Breast epithelium (tissue), 4 donors: ENCODE measurements around the gene TGFA. TPM values are rescaled to one million over a fixed set of nuclear protein-coding genes. Genes with fewer than 3 reads are reported as not detected.

Experiments
- DNase-seq, 2 donors: peaks; one replicate each; pipeline ENCODE4 v3.0.0-alpha.2; 2019; ENCODE audit warnings: low spot score in 2 of 2
- H3K27ac ChIP-seq, 2 donors: fragments of 200-600 bp; sonication (generic) in 1 of 2; one replicate each; pipeline ENCODE4 v1.5.1; 2016 to 2019; ENCODE audit warnings: mild to moderate bottlenecking in 1 of 2
- H3K27me3 ChIP-seq, 2 donors: fragments of 200-600 bp; sonication (generic) in 1 of 2; one replicate each; pipeline versions ENCODE4 v1.5.1 to v1.6.0; 2017 to 2019; ENCODE audit warnings: control low read depth in 1 of 2, mild to moderate bottlenecking in 1 of 2
- H3K36me3 ChIP-seq: fragments of 200-600 bp; one replicate; pipeline ENCODE4 v1.5.1; 2019
- H3K4me1 ChIP-seq, 2 donors: fragments of 200-600 bp; sonication (generic); one replicate each; pipeline ENCODE4 v1.5.1; 2016 to 2019; ENCODE audit warnings: control low read depth in 1 of 2
- H3K4me3 ChIP-seq, 3 donors: fragments of 200-600 bp; sonication (generic); 1 replicate in 2 of 3; 2 replicates in 1 of 3; pipeline ENCODE4 v1.5.1; 2016 to 2019; ENCODE audit warnings: mild to moderate bottlenecking in 3 of 3, moderate library complexity in 2 of 3
- H3K9me3 ChIP-seq, 2 donors: fragments of 200-600 bp; sonication (generic) in 1 of 2; one replicate each; pipeline ENCODE4 v1.5.1; 2016 to 2019; ENCODE audit warnings: control low read depth in 1 of 2
- CTCF ChIP-seq, 3 donors: fragments of 450-650 bp; IDR thresholded peaks; one replicate each; pipeline ENCODE4 v1.5.1; 2016 to 2017; ENCODE audit warnings: antibody characterized with exemption in 3 of 3, mild to moderate bottlenecking in 3 of 3, moderate library complexity in 3 of 3
- POLR2A ChIP-seq: fragments of 450-650 bp; IDR thresholded peaks from one replicate; pipeline ENCODE4 v1.6.1; 2016; ENCODE audit warnings: antibody characterized with exemption, mild to moderate bottlenecking, moderate library complexity
- POLR2AphosphoS5 ChIP-seq, 3 donors: sonication (generic); formaldehyde crosslinking; IDR thresholded peaks; one replicate each; pipeline ENCODE4 v1.6.1; 2017; ENCODE audit warnings: antibody characterized with exemption in 3 of 3
- intact Hi-C: fragments of 100-400 bp; cut with DNase I; formaldehyde crosslinking; loops from one replicate; pipeline ENCODE4 v1.15.1; 2023; ENCODE audit warnings: low total_unique reads
- total RNA-seq, 3 donors: library from RNA; depleted of rRNA; stranded (reverse); fragments of >200 nt; gene quantifications; one replicate each; pipeline ENCODE4 v1.1.0, GENCODE V29; 2016

TGFA gene
- total RNA-seq, 3 donors from 2014 or later: 1.1 to 16.1 (median 4.9) TPM

DNA sequence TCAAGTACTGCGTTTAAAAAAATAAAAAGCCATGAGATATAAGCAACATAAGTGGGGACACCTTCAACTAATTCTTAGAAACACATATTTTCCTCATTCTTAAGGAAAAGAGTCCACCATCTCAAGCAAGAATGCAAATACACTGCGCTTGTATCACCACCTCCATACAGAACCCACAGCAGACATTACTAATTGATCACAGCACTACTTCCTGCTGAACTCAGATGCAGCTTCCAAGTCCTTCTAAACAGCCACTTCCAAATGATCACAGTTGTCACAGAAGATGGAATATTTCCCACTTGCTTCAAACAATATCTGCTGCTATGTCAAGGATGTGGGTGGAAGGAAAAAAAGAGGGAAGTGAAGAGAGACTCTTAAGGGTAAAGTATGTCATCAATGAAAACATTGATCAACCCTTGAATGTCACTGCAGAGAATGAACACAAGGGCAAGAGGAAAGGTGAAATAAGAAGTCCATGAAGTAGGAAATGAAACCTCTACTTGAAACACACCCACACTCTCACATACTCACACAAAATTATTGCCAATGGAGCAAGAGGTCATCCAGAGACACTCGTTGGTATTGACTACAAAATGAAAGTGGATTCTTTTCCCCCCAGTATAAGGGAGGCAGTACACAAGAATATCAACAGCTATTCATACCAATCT, 22.1 kb downstream of the TGFA start:
- Histone ChIP-seq H3K27ac (no peak overlapping the region), H3K27me3 (no peaks in the 10 kb centered on the region), H3K4me3 (no peak overlapping the region), H3K9me3 (peaks cover 0 to 3% of the 10 kb centered on the region in 2 donors), H3K4me1 (no peaks in the 10 kb centered on the region), H3K36me3 (no peaks in the 10 kb centered on the region)
- no peak for TF ChIP-seq POLR2A
- TF ChIP-seq CTCF (IDR thresholded peaks at IDR 0.05): no peak
- TF ChIP-seq POLR2AphosphoS5 (IDR thresholded peaks at IDR 0.05): no peak
- no peak for DNase-seq
- intact Hi-C loops: loop anchor here (5.0 kb wide), 1 partner anchor 619 kb away; no protein-coding TSS in a partner anchor

- Histone ChIP-seq H3K36me3 (no peaks in the 10 kb centered on the region), H3K4me1 (peaks cover 0 to 9% of the 10 kb centered on the region in 2 donors), H3K27me3 (no peaks in the 10 kb centered on the region), H3K27ac (no peak overlapping the region), H3K4me3 (no peak overlapping the region), H3K9me3 (no peaks in the 10 kb centered on the region)
- DNase-seq: no peak
- TF ChIP-seq POLR2A (no peak), CTCF (IDR thresholded peaks at IDR 0.05) (no peak), POLR2AphosphoS5 (IDR thresholded peaks at IDR 0.05) (no peak)
- intact Hi-C loops: loop anchor here (5.0 kb wide), 1 partner anchor 617 kb away; no protein-coding TSS in a partner anchor
These were observed 24.0 kb downstream of the TGFA start for GRCh38 chr2:70529610-70530009.

GRCh38 chr2:70528929-70529328, 24.7 kb downstream of the TGFA start:
- DNase-seq: no peak
- Histone ChIP-seq H3K27me3 (no peaks in the 10 kb centered on the region), H3K36me3 (no peaks in the 10 kb centered on the region), H3K27ac (no peak overlapping the region), H3K4me1 (peaks cover 0 to 11% of the 10 kb centered on the region in 2 donors), H3K9me3 (no peaks in the 10 kb centered on the region), H3K4me3 (no peak overlapping the region)
- intact Hi-C loops: no loop called here
- TF ChIP-seq POLR2A: no peak
- TF ChIP-seq POLR2AphosphoS5 (IDR thresholded peaks at IDR 0.05): no peak
- no peak for TF ChIP-seq CTCF (IDR thresholded peaks at IDR 0.05)

- no peak for DNase-seq
- Histone ChIP-seq H3K9me3 (no peaks in the 10 kb centered on the region), H3K27ac (no peak overlapping the region), H3K27me3 (no peaks in the 10 kb centered on the region), H3K4me1 (peaks cover 0 to 11% of the 10 kb centered on the region in 2 donors), H3K4me3 (no peak overlapping the region), H3K36me3 (no peaks in the 10 kb centered on the region)
- intact Hi-C loops: no loop called here
- TF ChIP-seq POLR2AphosphoS5 (IDR thresholded peaks at IDR 0.05) (no peak), POLR2A (no peak), CTCF (IDR thresholded peaks at IDR 0.05) (no peak)
These were observed 25.4 kb downstream of the TGFA start for GRCh38 chr2:70528276-70528675.

DNA sequence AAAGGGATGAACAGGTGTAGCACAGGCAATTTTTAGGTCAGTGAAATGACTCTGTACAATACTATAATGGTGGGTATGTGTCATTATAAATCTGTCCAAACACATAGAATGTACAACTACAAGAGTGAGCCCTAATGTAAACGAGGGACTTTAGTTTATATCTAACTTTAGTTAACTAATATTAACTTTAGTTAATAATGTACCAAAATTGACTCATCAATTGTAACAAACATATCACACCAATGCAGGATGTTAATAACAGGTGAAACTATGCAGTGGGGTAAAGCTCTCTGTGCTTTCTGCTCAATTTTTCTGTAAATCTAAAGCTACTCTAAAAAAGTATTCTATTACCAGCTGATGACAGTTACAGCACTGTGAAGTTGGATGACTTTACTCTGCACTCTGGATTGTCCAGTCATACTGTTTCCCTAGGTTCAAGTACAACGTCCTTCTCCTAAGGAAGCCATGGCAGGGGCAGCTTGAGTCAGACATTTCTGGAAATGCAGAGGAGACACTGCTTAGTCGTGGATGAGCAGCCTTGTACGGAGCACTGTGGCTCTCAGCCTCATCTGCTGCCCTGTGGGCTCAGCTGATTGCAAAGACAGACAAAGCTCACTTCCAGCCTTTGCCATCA, 26.1 kb downstream of the TGFA start:
- H3K36me3 ChIP-seq: no peaks in the 10 kb centered on the region
- TF ChIP-seq CTCF (IDR thresholded peaks at IDR 0.05): no peak
- H3K4me3 ChIP-seq: no peak overlapping the region
- no peak overlapping the region for H3K27ac ChIP-seq
- intact Hi-C loops: no loop called here
- H3K9me3 ChIP-seq: no peaks in the 10 kb centered on the region
- no peaks in the 10 kb centered on the region for H3K27me3 ChIP-seq
- H3K4me1 ChIP-seq: peaks cover 0 to 11% of the 10 kb centered on the region in 2 donors
- no peak for DNase-seq
